HG03442 (cell line): ENCODE results near the gene WDR18.

Experiments
- ATAC-seq: cut with Tn5 transposase; IDR thresholded peaks from one replicate; pipeline ENCODE4 v1.9.1; 2021; ENCODE audit warnings: mild to moderate bottlenecking, moderate library complexity; ENCODE audit not compliant: unreplicated experiment

The WDR18 gene

DNA sequence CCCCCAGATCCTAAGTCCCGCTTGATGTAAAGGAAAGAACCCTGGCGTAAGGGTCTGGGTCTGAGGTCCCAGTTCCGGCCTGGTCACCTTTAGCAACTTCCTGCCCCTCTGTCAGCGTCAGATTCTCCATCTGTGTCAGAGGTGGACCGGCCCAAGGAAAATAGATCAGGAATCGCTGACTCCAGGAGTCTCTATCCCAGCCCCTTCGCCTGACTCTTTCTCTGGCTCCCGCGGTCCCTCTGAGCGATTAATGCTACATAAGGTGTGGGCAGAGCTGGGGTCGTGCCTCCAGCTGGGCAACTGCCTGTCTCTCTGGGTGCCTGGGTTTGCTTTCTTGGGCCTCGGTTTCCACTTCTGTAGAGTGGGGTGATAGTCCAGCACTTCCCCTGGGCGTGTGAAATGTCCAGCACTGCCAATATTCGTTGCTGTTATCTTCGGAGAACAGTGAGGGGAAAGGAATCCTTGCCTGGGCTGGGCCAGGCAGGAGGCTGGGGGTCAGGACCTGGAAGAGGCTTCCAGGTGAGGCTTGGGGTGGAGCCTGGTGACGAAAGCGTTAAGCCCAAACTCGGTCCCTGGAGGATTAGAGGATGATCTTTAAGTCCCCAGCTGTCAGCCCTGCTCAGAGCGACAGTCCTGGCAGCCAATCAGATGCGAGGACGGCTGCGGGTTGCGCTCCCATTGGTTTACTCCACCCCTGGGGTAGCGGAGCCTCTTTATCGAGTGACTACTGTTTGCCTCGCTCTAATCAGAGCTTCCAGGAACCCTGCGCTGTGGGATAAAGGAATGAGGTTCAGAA, 56.5 kb downstream of the WDR18 start:
- no peak for ATAC-seq

GRCh38 chr19:1041272-1041834, 57.2 kb downstream of the WDR18 start:
- no peak for ATAC-seq

- no peak for ATAC-seq
Observed at GRCh38 chr19:1041835-1042685, 57.9 kb downstream of the WDR18 start.

DNA sequence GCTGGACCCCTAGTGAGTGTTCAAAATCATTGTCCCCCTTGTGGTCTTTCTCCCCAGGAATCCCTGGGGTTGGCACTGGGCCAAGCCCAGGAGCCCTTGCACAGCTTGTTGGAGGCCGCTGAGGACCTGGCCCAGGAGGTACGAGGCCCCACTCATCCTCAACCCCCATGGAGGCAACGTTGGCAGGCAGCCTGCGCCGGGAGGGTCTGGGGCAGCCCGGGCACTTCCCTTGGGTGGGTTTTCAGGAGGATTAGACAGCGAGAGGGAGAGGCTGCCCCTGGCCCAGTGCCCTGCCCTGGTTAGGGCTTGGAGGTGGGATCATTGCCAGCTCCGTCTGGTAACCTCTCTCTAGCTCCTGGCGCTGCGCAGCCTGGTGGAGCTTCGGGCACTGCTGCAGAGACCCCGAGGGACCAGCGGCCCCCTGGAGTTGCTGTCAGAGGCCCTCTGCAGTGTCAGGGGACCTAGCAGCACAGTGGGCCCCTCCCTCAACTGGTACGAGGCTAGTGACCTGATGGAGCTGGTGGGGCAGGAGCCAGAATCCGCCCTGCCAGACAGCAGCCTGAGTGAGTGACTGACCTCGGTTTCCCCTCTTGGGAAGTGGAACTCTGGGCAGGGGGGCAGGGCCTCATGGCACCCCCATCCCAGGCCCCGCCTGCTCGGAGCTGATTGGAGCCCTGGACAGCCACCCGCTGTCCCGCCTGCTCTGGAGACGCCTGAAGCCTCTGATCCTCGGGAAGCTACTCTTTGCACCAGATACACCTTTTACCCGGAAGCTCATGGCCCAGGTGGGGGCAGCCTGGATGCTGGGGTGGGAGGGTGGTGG, 58.8 kb downstream of the WDR18 start:
- no peak for ATAC-seq
